NCI-H187 treated with DMSO at 0.1 percent for 48 hours (cell line): ENCODE data around the gene NME5.

ENCODE experiments used
- DNase-seq: peaks from one replicate; lab custom pipeline; 2025; lab: John Stamatoyannopoulos, UW

Gene NME5

DNA sequence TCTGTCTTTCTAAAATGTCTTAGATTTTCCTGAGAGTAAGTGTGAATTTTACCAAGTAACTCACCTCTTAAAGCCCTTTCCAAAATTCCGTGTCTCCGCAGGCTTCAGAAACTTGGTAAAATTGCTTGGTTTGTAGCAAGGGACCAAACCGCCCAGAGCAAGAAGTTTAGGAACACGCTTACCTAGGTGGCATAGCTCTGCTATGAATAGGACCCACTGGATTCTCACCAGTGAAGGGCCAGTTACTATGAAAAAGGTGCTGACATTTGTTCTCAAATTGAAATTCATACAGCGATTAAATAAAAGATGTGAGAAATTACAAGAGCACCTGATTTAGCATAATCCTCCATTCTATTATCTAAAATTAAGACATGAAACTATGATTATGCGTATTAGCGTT, 6.7 kb downstream of the NME5 start:
- no peak for DNase-seq

GRCh38 chr5:138129347-138129746, 9.9 kb downstream of the NME5 start:
- no peak for DNase-seq

DNA sequence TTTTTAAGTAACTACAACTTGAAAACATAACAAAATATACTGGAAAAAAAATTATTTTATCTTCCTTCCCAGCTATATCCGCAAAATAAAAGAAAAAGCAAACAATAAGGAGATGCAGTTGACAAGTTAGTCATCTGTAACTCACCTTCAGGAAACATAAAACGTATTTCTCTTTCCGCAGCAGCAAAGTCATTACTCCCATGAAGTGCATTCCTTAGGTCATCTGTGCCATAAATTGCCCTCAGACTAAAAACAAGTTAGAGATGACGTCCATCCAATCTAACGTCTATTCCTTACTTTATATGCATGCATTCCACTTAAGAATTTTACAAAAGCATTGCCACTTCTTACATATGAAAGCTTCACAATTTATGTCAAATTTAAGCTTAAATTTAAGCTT, 10.9 kb downstream of the NME5 start:
- DNase-seq: no peak

DNA sequence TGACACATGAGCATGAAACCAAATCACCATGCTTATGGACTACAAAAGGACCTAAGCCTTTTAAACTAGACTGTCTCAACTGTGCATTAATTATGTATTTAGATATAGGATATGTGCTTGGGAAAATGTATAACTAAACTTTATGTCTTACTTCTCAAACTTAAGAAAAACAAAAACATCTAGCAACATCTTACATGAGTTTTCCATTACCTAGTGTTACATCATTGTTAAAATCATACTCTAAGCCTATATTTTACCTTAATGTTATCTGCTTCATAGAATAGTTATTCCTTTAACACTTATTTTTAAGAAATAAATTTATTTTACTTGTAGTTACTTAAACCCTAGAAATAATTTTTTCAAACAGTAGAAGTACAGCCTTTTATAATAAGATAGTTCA, 24.0 kb downstream of the NME5 start:
- DNase-seq: no peak

DNA sequence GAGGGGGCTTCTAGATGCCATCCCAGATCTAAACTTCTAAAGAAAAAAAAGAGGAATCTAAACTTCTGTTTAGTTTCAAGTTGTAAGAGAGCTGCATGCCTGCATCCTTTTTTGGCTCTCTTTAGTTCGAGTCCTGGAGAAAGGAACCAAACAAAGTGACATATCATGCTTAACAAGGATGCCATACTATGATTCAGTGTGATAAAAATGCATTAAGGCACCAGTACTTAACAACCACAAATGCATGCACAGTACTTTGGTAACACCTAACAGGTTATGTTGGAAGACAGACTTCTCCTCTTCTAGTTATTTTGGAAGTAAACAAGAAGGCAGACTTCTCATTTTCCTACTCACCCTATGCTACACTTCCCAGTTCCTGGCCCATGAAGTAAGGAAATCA, 27.3 kb downstream of the NME5 start:
- DNase-seq: no peak

DNA sequence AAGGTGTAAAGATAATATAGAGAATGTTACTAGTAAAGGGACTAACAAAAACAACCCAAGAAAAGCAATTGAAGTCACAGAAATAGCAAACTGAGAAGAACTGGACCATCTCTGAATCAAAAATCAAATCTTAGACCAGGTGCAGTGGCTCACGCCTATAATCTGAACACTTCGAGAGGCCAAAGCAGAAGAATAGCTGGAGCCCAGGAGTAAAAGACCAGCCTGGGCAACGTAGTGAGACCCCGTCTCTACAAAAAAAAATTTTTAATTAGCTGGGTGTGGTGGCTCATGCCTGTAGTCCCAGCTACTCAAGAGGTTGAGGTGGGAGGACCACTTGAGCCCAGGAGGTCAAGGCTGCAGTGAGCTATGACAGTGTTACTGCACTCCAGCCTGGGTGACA, 28.0 kb downstream of the NME5 start:
- no peak for DNase-seq

GRCh38 chr5:138110266-138110963, 28.8 kb downstream of the NME5 start:
- no peak for DNase-seq

- DNase-seq: no peak
Measured at GRCh38 chr5:138109463-138110265, 29.6 kb downstream of the NME5 start.

DNA sequence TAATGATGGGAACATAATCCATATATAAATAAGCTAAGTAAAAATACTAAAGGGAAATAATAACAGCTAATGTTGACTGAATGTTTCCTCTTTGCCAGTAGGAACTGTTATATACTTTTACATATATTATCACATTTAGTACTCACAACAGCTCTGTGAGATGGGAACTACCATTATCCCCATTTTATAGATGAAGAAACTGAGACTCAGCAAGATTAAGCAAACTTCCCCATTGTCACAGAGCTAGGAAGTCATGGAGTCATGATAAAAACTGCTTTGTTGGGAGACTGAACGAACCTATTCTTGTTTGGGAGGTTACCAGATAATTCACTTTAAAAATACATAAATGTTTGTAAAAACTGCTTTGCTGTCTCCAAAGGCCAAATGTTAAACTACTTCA, 32.0 kb downstream of the NME5 start:
- DNase-seq: no peak

DNA sequence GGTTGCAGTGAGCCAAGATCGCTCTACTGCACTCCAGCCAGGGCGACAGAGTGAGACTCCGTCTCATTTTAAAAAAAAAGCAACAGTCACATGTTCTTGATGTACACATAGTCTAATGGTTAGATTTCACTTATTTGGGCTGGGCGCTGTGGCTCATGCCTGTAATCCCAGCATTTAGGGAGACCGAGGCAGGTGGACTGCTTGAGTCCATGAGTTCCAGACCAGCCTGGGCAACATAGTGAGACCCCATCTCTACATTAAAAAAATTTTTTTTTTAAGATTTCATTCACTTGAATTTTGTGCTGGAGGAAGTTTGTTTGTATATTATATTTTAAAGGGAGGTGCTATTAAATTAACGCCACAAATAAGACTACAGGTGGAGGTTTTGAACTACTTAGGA, 33.5 kb downstream of the NME5 start:
- DNase-seq: no peak

GRCh38 chr5:138103319-138103637, 36.0 kb downstream of the NME5 start:
- DNase-seq: no peak

GRCh38 chr5:138102454-138103318, 36.5 kb downstream of the NME5 start:
- DNase-seq: no peak

DNA sequence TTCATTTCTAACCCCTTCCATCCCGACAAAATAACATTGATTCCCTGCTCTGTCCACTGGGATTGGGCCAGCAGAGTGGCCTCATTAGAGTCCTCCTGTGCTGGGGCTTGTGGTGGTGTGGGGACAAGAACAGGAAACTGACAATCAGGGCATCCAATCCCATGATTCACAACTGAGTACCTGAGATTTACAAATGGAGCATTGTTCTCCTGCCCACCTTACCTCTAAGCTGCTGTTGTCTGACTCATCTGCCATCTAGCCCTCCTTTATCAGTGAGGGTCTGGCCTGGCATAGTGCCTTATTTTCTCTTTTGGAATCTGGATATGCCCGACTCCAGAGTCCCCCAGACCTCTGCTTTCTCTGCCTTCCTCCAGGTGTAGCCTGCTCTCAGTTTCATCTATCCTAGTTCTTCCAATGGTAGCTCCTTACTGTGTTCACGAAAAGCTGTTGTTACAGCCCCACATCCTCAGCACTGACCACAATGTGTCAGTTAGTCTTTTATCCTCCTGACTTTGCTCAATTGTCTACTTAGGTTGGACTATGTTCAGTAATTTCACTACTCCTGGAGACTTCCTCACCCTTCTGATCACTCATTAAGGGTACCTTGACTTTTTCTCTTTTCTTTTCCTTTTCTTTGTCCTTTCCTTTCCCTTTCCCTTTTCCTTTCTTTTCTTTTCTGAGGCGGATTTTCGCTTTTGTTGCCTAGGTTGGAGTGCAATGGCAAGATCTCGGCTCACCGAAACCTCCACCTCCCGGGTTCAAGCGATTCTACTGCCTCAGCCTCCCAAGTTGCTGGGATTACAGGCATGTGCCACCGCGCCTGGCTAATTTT, 42.0 kb downstream of the NME5 start:
- DNase-seq: no peak

DNA sequence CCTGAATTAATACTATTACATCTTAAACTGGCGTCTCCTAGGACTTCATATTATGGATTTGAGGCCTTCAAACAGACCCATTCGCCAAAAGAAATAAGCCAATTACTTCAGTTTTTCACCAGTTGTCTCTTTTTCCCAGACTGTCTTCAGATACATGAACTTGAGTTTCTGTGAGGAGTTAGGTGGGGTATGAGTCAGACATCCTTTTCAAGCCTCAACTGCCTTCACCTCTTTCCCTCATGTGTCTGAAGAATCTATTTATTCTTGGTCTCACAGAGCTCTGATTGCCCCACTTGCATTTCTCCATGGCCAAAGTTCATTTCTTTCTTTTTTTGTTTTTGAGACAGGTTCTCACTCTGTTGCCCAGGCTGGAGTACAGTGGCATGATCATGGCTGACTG, 42.9 kb downstream of the NME5 start:
- DNase-seq: no peak

DNA sequence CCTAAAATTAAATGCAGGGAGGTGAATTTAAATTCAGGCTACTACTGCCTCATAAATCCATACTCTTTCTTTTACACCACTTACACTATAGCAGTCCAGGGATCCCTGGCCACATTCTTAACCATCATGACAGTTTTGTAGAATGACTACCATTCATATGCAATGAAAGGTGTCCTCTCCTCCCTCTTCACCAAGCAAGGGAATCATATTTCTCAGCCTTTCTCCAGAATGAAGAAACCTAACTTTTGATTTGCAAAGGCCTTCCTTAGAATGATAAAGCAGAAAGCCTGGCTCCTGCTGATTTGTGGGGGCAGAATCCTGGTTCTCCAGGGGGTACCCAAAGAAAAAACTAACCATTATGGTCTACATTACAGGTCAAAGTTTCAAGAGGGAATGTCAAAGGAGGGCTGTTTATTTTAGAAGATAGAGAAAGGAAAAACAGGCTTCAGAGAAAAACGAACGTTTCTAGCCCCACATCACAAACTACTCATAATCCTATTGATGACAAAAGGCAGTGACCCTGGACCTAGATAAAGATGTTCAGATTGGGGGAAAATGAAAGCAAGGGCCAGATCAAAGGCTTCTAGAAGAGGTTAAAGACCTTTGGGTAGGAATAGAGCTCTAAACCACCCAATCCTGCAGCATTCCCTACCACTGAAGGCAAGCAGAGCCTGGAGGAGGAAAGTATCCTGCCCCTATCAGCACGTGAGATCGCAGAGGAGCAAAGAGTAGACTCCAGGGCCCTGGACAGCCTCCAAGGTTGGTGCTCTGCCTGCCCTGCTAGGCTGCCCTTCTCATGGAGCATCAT, 43.9 kb downstream of the NME5 start:
- no peak for DNase-seq

DNA sequence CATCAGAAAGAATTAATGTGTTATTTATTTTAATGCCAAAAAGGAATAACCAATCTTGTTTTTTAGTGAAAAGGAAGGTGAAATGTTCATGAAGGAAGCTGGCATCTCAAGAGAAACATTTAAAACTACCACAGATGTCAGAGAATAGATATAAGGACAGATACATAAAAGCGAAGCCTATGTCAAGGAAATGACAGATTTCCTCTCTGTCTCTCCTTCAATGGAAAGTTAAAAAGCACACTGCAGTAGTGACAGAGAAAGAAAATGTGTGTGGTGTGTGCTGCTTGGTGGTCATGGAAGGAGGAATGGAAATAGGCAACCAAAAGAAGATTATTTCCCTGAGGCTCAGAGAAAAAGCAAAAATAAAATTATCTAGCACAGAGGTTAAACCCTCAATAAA, 46.2 kb downstream of the NME5 start:
- no peak for DNase-seq

- no peak for DNase-seq
Measured at GRCh38 chr5:138092301-138092700, 46.9 kb downstream of the NME5 start.

DNA sequence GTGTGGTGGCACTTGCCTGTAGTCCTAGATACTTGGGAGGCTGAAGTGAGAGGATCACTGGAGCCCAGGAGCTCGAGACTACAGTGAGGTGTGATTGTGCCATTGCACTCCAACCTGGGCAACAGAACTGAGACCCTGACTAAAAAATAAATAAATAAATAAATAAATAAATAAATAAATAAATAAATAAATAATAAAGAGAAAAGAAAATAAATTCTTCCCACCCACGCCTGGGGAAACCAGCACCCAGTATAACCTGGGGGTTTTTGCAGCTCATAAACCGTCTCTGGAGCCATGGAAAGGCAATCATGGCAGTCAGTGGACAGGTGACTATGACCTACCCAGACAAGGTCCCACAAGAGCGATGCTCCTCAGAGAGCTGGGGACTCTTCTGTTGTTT, 47.5 kb downstream of the NME5 start:
- DNase-seq: no peak

DNA sequence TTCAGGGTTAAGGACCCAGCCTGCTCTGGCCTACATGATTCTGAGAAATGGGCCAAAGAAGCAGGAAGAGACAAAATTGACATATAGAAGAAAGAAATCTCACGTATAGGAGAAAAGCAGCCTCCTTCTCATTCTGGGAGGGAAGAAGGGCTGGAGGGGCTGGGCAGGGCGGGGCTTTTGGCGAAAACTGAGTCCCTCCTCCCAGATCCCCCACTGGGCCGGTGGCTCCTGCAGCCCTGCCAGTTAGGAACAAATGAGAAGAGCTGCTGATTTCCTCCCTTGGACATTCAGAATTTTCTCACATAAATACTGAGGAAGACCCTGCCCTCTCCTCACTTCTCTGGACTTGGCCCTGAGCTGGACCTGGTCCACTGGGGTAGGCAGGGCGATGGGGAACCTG, 55.5 kb downstream of the NME5 start, which contains the start of gene WNT8A:
WNT8A (plus strand) TSS at position 332 of the 400 bp plus-strand sequence. CDS start 95 bp downstream, outside the sequence.
- DNase-seq: no peak

- no peak for DNase-seq
Measured at GRCh38 chr5:138082033-138082432, 57.2 kb downstream of the NME5 start.
